ENCODE measurements around the gene MXI1. TPM values are rescaled to one million over a fixed set of nuclear protein-coding genes. Genes with fewer than 3 reads are reported as not detected.

The MXI1 gene
- total RNA-seq, 1 donor, result 8.2 TPM

GRCh38 chr10:110225441-110225755 lies 18.0 kb downstream of the MXI1 start:
- peak overlapping the region; percentile 75 for H3K4me3 ChIP-seq (ENCODE audit: low read depth, low read length)
- DNase-seq (ENCODE audit: low read depth), result no peak
- TF ChIP-seq CTCF (IDR thresholded peaks at IDR 0.05; ENCODE audit: insufficient read depth, low read depth, low read length), result peak; percentile 10

- DNase-seq (ENCODE audit: low read depth), result peak; percentile 94
- H3K4me3 ChIP-seq (ENCODE audit: low read depth, low read length), result peak overlapping the region; percentile 75
- peak; percentile 64 for TF ChIP-seq CTCF (IDR thresholded peaks at IDR 0.05; ENCODE audit: insufficient read depth, low read depth, low read length)
These were observed 18.5 kb downstream of the MXI1 start for GRCh38 chr10:110225756-110226542.

- peak overlapping the region; percentile 75 for H3K4me3 ChIP-seq (ENCODE audit: low read depth, low read length)
- DNase-seq (ENCODE audit: low read depth), result peak; percentile 95
- TF ChIP-seq CTCF (IDR thresholded peaks at IDR 0.05; ENCODE audit: insufficient read depth, low read depth, low read length), result no peak
These were observed 19.1 kb downstream of the MXI1 start for GRCh38 chr10:110226543-110226925.

GRCh38 chr10:110226926-110227641 lies 19.7 kb downstream of the MXI1 start:
- H3K4me3 ChIP-seq (ENCODE audit: low read depth, low read length), result peak overlapping the region; percentile 75
- TF ChIP-seq CTCF (IDR thresholded peaks at IDR 0.05; ENCODE audit: insufficient read depth, low read depth, low read length), result no peak
- peak; percentile 36 for DNase-seq (ENCODE audit: low read depth)

- TF ChIP-seq CTCF (IDR thresholded peaks at IDR 0.05; ENCODE audit: insufficient read depth, low read depth, low read length), result no peak
- DNase-seq (ENCODE audit: low read depth), result no peak
- H3K4me3 ChIP-seq (ENCODE audit: low read depth, low read length), result no peak overlapping the region
These were observed 20.7 kb downstream of the MXI1 start for GRCh38 chr10:110228066-110228465.

- no peak overlapping the region for H3K4me3 ChIP-seq (ENCODE audit: low read depth, low read length)
- TF ChIP-seq CTCF (IDR thresholded peaks at IDR 0.05; ENCODE audit: insufficient read depth, low read depth, low read length), result no peak
- DNase-seq (ENCODE audit: low read depth), result no peak
These were observed 21.8 kb downstream of the MXI1 start for GRCh38 chr10:110229155-110229554.
